Stimulated activated CD4-positive, alpha-beta T cell treated with anti-CD3 and anti-CD28 coated beads, Interleukin-1b, Interleukin-23, amount 100 ng/mL, for 1 hour (primary cell): ENCODE measurements around the gene PES1.
"Not testable (repeated sequence)": the region's sequence is repeated elsewhere in the genome, so short reads cannot be mapped to it uniquely, and the experiment has no call there.

Experiments
- DNase-seq, 2 donors: peaks; one replicate each; pipeline ENCODE4 v3.0.0-alpha.2; 2020; ENCODE audit warnings: low read depth in 2 of 2

Gene PES1

DNA sequence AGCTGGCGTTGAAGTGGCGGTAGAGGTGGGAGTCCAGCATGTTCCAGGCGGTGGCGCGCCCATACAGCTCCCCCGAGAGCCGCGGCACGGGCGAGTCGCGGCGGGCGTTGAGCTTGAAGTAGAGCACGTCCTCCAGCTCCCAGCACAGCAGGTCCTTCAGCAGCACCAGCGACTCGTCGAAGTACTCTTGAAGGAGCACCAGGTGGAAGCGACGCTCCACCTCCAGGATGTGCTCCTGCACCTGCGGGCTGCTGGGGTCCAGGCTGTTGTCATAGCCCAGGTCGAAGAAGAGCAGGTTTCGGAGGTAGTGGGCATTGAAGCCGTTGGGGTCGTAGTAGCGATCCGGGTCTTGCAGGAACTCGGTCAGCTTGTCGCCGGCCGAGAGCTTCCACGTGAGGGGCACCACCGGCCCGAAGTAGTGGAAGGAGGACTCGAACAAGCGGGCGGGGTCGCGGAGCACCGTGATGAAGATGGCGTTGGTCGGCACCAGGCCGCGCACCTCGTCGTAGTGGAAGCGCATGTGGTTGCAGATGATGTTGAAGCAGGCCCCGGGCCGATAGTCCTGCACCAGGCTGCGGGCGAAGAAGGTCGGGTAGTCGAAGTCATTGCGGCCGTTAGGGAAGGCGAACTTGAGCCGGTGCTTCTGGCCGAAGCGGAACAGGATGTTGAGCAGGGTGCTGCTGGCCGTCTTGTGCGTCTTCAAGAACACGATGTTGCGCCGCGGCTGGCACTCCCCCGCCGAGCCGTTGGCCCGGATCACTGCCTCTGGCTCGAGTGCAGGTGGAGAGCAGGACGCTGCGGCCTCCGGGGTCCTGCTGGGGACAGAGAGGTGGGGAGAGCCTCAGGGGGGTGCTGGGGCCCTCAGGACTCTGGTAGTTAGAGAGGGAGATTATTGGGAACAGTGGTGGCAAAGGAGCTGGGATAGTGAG is 36.2 kb downstream of the PES1 start:
- DNase-seq = no peak

DNA sequence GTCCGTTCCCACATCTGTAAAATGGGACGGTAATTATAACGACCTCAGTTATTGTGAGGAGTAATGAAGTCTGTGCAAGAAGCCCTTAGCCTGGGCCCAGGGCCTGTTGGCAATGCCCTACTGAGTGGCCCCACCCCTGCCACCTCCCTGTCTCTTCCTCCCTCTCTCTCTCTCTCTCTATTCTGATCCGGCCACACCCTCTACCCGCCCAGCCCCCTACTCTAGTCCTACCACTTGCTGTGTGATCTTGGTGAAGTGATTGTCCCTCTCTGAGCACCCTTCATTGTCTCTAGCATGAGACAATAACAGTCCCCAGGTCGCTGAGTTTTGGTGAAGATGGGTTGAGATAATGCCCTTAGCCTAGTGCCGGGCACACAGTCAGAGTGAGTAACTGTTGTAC is 37.7 kb downstream of the PES1 start:
- DNase-seq = no peak

DNA sequence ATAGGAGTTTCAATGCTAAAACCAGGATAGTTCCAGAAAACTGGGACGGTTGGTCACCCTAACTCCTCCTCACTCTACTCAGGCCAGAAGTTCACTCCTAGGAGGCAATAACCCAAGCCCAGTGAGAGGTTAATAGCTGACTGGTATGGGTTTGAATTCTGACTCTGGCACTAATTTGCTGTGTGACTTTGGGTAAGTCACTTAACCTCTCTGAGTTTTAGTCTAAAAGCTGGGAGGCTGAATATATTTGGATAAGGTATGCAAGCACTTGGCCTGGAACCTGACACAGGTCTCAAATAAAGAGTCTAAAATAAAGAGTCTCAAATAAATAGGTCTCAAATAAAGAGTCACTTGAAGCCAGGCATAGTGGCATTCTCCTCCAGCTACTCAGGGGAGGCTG is 39.0 kb downstream of the PES1 start:
- no peak for DNase-seq

DNA sequence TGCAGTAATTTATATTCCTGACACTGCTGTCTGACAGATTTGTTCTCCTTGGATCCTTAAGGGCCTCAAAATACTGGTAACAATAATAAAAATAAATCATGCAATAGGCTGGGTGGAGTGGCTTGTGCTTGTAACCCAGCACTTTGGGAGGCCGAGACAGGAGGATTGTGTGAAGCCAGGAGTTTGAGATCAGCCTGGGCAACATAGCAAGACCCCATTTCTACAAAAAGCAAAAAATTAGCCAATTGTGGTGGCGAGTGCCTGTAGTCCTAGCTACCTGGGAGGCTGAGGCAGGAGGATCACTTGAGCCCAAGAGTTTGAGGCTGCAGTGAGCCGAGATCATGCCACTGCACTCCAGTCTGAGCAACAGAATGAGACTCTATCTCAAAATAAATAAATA is 39.9 kb downstream of the PES1 start:
- DNase-seq = not testable (repeated sequence)

DNA sequence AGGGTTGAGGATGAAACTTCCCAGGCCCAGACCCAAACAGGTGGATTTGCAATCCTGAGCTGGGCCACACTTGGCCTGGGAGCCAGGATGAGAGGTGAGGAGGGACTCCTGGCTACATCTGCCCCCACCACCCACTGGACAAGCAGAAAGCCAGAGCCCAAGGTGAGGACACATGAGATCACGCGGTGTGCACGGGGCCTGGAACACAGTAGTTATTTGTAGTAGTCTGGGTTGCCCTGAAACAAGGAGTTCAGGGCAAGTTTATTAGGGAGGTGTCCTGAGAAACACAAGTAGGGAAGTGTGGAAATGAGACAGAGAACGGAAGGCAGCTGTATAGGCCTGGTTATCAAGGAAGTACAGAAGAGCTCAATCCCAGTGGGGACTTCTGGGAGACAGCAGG is 44.5 kb downstream of the PES1 start:
- DNase-seq = no peak

DNA sequence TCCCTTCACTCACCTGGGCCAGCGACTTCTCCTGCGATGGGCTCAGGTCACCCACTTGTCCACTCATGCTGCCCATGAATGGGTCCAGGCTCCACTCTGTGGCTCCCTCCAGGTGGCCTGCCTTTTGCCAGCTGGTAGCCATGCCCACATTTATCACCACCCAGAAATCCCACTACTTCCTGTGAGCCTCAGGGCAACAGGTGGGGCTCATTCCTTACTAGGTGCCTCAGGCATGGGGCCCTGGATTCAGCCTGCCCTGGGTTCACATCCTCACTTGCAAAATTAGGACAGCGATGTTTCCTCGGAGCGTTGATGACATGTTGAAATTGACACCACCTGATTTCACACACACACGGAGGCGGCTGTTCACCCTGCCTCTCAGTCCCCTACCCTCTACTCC is 45.1 kb downstream of the PES1 start, which contains the start of gene SEC14L6:
TSS of gene SEC14L6 (minus strand) at position 126 of the 400 bp plus-strand sequence. CDS start at position 67, 59 bp downstream.
- DNase-seq = no peak

DNA sequence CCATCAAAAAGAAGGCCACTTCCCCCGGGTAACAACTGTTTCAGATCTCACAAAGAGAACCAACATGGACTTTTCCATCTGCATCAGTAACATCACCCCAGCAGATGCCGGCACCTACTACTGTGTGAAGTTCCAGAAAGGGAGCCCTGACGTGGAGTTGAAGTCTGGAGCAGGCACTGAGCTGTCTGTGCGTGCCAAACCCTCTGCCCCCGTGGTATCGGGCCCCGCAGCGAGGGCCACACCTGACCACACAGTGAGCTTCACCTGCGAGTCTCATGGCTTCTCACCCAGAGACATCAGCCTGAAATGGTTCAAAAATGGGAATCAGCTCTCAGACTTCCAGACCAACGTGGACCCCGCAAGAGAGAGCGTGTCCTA is 48.9 kb downstream of the PES1 start:
- DNase-seq = no peak

DNA sequence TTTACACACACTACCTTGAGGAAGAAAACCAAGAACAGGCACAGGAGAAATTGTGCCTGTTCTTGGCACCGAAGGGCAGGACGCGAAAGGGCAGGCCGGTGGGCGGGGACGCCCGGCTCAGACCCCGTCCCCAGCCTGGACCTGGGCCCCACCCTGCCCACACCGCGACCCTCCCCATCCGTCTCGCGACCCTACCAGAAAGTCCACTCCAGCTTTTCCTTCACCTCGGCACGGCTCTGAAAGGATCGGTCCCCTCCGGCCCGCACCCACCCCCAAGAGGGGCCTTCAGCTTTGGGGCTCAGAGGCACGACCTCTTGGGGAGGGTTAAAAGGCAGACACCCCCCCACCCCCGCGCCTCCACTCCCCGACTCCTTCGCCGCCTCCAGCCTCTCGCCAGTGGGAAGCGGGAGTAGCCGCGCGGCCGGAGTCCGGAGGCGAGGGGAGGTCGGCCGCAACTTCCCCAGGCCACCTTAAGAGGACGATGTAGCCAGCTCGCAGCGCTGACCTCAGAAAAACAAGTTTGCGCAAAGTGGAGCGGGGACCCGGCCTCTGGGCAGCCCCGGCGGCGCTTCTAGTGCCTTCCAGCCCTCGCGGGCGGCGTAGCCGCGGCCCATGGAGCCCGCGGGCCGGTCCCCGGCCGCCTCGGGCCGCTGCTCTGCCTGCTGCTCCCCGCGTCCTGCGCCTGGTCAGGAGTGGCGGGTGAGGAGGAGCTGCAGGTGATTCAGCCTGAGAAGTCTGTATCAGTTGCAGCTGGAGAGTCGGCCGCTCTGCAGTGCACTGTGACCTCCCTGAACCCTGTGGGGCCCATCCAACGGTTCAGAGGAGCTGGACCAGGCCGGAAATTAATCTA is 49.5 kb downstream of the PES1 start:
- DNase-seq = no peak

DNA sequence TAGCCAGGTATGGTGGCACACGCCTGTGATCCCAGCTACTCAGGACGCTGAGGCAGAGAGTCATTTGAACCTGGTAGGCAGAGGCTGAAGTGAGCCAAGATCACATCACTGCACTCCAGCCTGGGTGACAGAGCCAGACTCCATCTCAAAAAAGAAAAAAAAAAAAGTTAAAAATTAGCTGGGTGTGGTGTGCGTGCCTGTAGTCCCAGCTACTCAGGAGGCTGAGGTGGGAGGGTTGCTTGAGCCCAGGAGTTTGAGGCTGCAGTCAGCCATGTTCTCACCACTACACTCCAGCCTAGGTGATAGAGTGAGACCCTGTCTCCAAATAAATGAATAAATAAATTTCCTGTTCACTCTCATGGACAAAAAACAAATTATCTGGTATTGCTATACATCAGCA is 50.2 kb downstream of the PES1 start:
- not testable (repeated sequence) for DNase-seq

DNA sequence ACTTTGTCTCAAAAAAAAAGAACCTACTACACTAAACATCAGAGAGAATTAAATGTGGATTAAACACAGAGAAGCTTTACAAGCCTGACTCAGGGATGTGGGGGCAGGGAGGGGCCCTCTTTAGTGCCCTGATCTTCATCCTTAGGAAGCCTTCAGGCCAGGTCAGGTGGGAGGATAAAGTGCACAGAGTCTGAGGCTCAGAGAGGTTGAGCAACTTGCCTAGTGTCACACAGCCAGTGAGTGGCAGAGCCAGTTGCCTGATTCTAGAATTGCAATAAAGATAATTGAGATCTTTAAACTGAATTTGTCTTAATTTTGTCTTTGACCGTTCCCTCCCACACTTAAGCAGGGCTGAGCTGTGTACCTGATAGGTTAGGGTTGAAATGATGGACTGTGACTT is 52.3 kb downstream of the PES1 start:
- DNase-seq = no peak

DNA sequence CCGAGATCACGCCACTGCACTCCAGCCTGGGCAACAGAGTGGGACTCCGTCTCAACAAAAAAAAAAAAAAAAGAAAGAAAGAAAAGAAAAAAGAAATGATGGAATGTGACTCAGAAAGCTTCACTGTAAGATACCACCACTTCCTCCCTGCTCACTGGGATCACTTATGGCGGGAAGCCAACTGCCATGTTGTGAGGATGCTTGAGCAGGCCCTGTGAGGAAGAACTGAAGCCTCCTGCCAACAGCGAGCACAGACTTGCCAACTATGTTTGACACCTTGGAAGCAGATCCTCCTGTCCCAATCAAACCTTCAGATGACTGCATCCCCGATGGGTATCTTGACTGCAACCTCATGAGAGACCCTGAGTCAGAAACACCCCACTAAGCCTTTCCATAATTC is 53.4 kb downstream of the PES1 start:
- DNase-seq = no peak

DNA sequence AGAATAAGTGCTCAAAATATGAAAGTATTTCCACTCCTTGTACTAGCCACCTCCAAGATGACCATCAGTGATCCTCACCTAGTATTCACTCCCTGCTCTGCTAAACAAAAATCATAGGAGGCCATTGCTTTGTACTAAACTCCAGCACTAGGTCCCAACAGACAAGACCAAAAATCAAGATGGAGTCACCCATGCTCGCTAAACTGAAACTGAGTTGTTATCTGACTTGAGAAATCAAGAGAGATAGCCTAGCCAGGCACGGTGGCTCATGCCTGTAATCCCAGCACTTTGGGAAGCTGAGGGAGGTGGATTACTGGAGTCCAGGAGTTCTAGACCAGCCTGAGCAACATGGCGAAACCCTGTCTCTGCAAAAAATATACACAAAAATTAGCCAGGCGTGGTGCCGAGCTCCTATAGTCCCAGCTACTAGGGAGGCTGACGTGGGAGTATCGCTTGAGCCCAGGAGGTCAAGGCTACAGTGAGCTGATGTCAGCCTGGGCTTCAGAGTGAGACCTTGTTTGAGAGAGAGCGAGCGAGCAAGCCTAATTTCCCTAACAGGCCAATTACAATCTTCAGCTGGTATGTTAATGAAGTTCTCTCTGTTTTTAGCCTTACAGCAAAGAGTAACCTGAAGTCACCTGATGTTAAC is 54.5 kb downstream of the PES1 start:
- DNase-seq = no peak

DNA sequence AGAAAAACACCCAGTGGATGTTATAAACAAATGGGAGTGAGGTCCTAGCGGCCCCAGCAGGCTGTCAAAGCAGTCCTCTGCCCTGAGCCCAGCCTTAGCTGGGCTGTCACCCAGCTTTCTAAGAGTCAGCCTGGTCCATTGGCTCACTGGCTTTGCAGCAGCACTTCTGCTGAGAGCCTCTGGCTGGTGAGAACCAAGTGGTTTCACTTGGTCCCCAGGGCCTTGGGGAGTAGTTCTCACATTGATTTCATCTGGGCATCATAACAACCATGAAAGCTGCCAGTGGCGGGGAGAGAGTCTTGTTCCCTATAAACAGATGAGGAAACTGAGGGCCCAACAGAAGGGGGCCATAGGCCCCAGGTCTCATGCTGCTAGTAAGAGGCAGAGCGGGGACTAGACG is 56.5 kb downstream of the PES1 start:
- no peak for DNase-seq

DNA sequence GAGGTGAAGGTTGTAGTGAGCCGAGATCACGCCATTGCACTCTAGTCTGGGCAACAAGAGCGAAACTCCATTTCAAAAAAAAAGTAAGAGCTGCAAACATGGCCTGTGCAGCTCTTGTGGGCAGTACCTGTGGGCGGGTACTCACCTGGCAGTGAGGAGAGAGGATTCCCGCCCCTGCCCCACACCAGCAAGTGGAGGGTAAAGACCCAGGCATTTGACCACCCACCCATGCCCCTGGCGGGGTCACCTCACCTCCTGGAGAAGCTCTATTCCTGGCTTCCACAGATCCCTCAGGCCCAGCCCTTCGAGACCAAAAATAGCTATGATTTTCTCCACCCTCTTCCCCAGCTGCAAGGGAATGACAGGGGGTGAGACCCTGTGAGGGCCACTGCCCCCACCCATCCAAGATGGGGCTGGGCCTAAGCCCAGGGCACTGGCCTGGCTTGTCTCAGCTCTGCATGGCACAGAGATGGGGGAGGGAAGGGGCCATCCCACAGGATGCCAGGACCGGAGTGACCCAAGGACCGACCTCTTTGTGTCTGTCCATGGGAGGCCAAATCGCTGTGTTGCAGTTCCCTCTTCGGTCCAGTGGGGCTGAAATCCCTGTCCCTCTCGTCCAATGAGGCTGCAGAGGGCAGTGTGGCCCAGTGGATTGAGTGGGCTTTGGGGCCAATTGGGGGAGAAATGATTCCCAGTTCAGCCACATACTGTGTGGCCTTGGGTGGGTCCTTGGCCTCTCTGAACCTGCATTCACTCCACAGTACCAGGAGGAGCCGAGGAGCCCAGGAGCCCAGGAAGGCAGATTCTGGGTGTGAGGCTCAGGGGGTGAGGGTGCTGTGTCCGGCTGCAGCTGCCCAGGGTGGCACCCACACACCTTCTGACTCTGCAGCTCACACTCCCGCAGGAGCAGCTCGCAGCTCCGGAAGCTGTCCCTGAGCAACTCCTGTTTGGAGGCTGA is 59.8 kb downstream of the PES1 start:
- no peak for DNase-seq

DNA sequence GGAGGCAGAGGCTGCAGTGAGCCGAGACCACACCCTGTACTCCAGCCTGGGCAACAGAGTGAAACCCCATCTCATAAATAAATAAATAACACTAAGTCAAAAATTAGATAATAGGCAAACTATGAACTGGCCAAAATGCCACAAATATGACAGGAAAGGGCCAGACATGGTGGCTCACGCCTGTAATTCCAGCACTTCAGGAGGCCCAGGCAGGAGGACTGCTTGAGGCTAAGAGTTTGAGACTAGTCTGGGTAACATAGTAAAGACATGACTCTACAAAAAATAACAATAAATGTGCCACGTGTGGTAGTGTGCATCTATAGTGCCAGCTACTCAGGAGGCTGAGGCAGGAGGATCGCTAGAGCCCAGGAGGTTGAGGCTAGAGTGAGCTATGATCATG is 65.1 kb downstream of the PES1 start:
- no peak for DNase-seq
